Stimulated activated naive B cell treated with anti-CD40 and anti-IgM and Interleukin-4, amounts not matched to agents 10 μg/mL and 1 μg/mL and 100 μg/mL, for 72 hours (primary cell): ENCODE data around the gene NRP1.
"Not testable (repeated sequence)": the region's sequence is repeated elsewhere in the genome, so short reads cannot be mapped to it uniquely, and the experiment has no call there.

ENCODE experiments used
- ATAC-seq, 2 donors: fragments of 150-1000 bp; cut with Tn5 transposase; replicated peaks; 2 replicates each; pipeline ENCODE4 v1.10.0; 2021; ENCODE audit warnings: moderate library complexity in 1 of 2
- DNase-seq: peaks from one replicate; pipeline ENCODE4 v3.0.0; 2021
- H3K27ac Mint-ChIP-seq: one replicate; pipeline ENCODE4 v1.8.0; 2022; ENCODE audit warnings: mild to moderate bottlenecking, mixed read lengths
- H3K27me3 Mint-ChIP-seq, 2 donors: one replicate each; pipeline ENCODE4 v1.8.0; 2022; ENCODE audit warnings: mixed read lengths in 2 of 2
- H3K36me3 Mint-ChIP-seq, 2 donors: one replicate each; pipeline ENCODE4 v1.8.0; 2022; ENCODE audit warnings: mixed read lengths in 2 of 2, mild to moderate bottlenecking in 1 of 2
- H3K4me1 Mint-ChIP-seq, 2 donors: one replicate each; pipeline ENCODE4 v1.8.0; 2022; ENCODE audit warnings: mixed read lengths in 2 of 2, mild to moderate bottlenecking in 1 of 2
- H3K4me3 Mint-ChIP-seq, 2 donors: one replicate each; pipeline ENCODE4 v1.8.0; 2022; ENCODE audit warnings: mild to moderate bottlenecking in 2 of 2, mixed read lengths in 2 of 2, moderate library complexity in 1 of 2
- H3K9me3 Mint-ChIP-seq, 2 donors: one replicate each; pipeline ENCODE4 v1.8.0; 2022; ENCODE audit warnings: mixed read lengths in 2 of 2, mild to moderate bottlenecking in 1 of 2

Gene NRP1

DNA sequence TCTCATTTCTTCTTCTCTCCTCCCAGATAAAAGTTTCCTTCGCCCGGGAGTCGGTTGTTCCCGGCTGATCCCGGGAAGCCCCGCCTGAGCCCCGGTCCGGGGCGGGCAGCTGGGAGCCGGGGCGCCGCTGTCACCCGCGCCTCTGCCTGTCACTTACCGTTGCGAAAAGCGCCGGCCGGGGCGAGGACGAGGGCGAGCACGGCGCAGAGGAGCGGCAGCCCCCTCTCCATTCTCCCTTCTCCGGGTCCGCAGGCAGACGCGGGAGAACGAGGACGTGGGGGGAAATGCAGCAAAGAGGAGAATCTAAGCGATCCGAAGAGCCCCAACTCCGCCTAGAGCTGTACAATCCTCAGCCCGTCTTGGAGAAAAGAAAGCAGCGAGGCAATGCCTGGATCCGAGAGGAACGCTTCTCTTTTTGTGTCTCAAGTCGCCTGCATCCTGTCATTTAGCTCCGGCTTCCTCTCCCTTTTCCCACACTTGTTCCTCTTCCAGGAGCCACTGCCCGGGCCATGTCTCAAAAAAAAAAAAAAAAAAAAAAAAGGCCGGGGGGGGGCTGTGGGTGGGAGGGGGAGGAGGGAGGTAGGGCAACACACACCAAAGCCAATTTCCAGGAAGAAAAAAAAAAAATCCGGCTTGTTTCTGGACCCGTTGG, at the start of gene NRP1:
NRP1 (minus strand) TSS at position 515 of the 652 bp plus-strand sequence; CDS start at position 230, 285 bp downstream.
- H3K36me3 Mint-ChIP-seq, result no peaks in the 10 kb centered on the region
- H3K27me3 Mint-ChIP-seq, result peaks cover 66 to 75% of the 10 kb centered on the region in 2 donors
- H3K4me3 Mint-ChIP-seq, result peak within 1 kb of the TSS; percentile 72 to 78
- peak in 1 of 2 donors; percentile 31 for ATAC-seq
- H3K4me1 Mint-ChIP-seq, result peaks cover 12 to 33% of the 10 kb centered on the region in 2 donors
- no peaks in the 10 kb centered on the region for H3K9me3 Mint-ChIP-seq
- H3K27ac Mint-ChIP-seq, result peak within 1 kb of the TSS; percentile 67
- DNase-seq, result no peak

DNA sequence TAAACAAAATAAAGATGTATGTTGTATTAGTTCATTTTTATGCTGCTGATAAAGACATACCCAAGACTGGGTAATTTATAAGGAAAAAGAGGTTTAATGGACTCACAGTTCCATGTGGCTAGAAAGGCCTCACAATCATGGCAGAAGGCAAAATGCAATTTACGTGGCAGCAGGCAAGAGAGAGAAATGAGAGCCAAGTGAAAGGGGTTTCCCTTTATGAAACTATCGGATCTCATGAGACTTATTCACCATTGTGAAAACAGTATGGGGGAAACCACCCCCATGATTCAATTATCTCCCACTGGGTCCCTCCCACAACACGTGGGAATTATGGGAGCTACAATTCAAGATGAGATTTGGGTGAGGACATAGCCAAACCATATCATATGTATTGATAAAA, 49.7 kb upstream of the NRP1 start:
- not testable (repeated sequence) for ATAC-seq, DNase-seq, H3K27me3 Mint-ChIP-seq, H3K9me3 Mint-ChIP-seq, H3K4me1 Mint-ChIP-seq, H3K27ac Mint-ChIP-seq, H3K4me3 Mint-ChIP-seq, H3K36me3 Mint-ChIP-seq

DNA sequence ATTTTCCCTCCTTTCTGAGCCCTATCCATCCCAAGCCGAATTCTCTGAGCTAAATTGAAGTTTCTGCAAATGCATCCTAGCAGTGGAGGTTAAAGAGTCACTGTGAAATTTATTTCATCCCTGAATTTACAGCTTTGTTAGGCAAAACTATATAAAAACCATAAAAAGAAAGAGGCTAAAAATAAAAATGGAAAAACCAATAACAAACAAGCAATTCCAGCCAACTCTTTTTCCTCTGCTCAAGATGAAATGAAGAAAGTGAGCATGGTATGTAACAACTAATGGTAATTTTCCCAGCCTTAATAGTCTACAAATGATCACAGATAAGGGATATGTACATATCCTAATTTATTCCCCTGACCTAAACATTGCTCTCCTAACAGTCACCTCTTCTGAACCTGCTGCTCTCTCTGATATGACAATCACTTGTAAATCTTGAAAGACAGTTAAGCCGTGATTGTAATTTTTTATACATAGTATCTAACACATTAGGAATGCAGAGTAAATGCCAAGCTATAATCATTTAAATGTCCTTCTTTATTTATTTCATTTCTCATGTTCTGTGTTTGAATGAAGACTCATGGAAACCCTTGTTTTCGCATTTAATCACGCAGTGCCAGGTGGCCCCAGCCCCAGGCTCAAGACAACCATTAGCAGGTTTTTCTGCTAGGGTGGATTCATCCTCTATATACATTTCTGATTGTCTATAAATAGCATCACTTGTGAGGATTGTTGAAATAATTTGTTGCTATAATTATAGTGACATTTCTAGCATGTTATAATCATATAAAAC, 48.6 kb upstream of the NRP1 start:
- Mint-ChIP-seq H3K36me3 (no peaks in the 10 kb centered on the region), H3K27me3 (peaks cover 0 to 4% of the 10 kb centered on the region in 2 donors), H3K27ac (no peak overlapping the region), H3K4me3 (no peak overlapping the region), H3K9me3 (peaks cover 0 to 4% of the 10 kb centered on the region in 2 donors), H3K4me1 (no peaks in the 10 kb centered on the region)
- DNase-seq (no peak), ATAC-seq (no peak)

DNA sequence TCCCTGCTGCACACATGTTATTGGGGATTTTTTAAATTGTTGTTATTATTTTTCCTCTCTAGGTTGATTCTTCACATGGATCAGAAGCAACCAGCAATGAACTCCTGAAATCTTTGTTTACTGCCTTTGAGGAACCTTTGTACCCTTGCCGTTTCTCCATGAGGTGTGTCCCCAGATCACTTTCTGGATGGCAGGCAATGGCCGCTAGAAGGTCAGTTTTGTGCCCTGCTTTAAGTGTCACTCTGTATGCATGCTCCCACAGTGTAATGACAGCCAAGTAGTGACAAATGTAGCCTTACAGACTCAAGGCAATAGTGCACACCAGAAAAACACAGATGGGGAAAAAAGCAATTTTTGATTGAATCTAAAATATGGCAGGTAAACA, 47.7 kb upstream of the NRP1 start:
- DNase-seq (no peak), ATAC-seq (no peak)
- no peak overlapping the region for H3K27ac Mint-ChIP-seq
- H3K27me3 Mint-ChIP-seq, result peaks cover 0 to 4% of the 10 kb centered on the region in 2 donors
- H3K4me3 Mint-ChIP-seq, result no peak overlapping the region
- H3K9me3 Mint-ChIP-seq, result peaks cover 0 to 4% of the 10 kb centered on the region in 2 donors
- no peaks in the 10 kb centered on the region for H3K4me1 Mint-ChIP-seq
- no peaks in the 10 kb centered on the region for H3K36me3 Mint-ChIP-seq

DNA sequence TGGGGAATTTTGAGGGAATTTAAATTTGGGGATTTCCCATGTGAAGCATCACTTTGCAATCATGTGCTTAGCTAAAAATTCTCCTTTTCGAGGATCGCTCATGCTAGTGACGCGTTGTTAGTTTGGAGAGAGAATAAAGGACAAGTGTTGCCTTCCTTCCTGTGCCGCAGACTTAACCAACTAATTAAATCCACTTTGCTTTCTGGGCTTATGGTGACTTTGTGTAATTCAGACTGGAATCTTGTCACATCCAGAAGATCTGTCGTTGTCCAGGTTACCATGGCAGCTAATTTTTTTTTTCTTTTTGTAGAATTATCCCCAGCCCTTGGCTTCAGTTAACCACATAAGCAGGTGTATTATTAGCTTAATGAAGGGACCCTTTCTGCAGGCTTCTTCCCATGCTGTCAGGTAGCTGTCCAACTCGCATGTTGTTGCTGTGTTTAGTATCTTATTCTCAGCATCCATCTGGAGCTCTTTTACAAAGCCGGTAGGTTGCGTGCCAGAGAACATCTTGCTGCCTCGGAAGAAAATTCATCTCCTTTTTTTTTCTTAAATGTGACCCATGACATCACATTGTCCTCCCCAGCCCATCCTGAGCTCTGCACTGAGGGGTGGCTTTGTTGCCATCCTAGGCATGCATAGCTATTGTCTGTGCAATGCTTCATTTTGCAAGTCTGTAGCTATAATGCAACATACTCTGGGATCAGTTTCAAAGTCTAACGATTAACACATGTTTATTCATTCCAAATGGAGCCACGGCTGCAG, 47.2 kb upstream of the NRP1 start:
- H3K27ac Mint-ChIP-seq, result no peak overlapping the region
- H3K9me3 Mint-ChIP-seq, result peaks cover 0 to 4% of the 10 kb centered on the region in 2 donors
- no peak overlapping the region for H3K4me3 Mint-ChIP-seq
- no peaks in the 10 kb centered on the region for H3K4me1 Mint-ChIP-seq
- no peaks in the 10 kb centered on the region for H3K36me3 Mint-ChIP-seq
- no peak for DNase-seq
- ATAC-seq, result no peak
- peaks cover 0 to 4% of the 10 kb centered on the region in 2 donors for H3K27me3 Mint-ChIP-seq

DNA sequence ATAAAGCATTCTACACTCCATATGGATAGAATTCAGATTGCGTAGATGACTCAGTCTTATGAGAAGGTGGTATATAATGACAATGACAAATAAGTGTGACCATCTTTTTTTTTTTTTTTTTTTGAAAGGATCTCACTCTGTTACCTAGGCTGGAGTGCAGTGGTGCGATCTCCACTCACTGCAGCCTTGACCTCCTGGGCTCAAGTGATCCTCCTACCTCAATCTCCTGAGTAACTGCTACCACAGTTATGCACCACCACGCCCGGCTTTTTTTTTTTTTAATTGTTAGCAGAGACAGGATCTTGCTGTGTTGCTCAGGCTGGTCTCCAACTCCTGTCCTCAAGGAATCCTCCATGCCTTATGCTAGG, 43.2 kb upstream of the NRP1 start:
- Mint-ChIP-seq H3K4me1 (no peaks in the 10 kb centered on the region), H3K27me3 (peaks cover 0 to 4% of the 10 kb centered on the region in 2 donors), H3K36me3 (no peaks in the 10 kb centered on the region), H3K4me3 (no peak overlapping the region), H3K9me3 (no peaks in the 10 kb centered on the region), H3K27ac (no peak overlapping the region)
- no peak for ATAC-seq
- DNase-seq, result no peak

DNA sequence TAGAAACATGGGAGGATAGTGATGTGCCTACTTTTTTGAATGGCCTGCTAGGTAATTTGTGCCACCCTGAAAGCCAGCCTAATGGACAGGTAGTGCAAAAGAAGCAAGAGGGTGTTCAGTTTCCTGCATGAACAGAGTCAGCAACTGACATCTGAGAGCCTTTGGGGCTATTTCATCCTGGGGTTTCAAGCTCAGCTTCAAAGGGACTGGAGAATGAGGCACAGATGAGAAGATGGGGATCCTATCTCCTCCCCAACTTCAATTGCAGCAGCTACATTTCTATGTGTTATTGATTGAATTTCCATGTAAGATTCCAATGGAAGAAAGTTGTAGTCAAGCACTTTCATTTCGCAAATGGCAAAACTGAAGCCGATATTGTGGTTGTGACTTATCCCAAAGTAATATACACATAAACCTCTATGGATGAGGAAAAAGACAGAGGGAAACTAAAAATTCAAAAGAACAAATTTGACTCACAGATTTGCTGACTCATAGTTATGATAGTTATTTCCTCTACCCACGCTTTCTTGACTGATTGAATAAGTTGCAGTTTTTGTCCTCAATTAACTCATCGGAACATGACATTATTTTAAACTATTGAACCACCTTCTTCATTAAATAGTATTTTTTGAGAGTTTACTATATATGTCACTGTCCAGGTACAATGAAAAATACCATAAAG, 42.6 kb upstream of the NRP1 start:
- DNase-seq (no peak), ATAC-seq (no peak)
- Mint-ChIP-seq H3K27ac (no peak overlapping the region), H3K36me3 (no peaks in the 10 kb centered on the region), H3K4me3 (no peak overlapping the region), H3K4me1 (no peaks in the 10 kb centered on the region), H3K27me3 (peaks cover 0 to 4% of the 10 kb centered on the region in 2 donors), H3K9me3 (no peaks in the 10 kb centered on the region)

DNA sequence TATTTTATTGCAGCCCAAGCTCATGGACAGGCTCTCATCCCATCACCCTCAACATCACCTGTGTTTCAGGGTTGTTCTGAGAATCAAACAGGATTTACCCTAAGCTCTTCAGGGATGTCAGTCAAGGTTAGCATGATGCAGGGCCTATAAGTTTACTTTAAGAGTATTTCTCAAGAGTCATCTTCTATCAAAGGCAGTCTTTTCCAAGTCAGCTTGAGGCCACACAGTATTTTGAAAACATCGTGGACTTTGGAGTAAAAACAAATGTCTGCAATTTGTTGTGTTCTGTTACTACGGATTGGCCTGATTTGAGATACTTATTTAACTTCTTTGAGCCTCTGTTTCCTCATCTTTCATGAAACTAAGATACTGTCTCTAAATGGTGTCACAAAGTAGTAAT, 42.0 kb upstream of the NRP1 start:
- ATAC-seq (no peak), DNase-seq (no peak)
- Mint-ChIP-seq H3K4me1 (no peaks in the 10 kb centered on the region), H3K9me3 (no peaks in the 10 kb centered on the region), H3K4me3 (no peak overlapping the region), H3K27me3 (peaks cover 0 to 4% of the 10 kb centered on the region in 2 donors), H3K27ac (no peak overlapping the region), H3K36me3 (no peaks in the 10 kb centered on the region)

DNA sequence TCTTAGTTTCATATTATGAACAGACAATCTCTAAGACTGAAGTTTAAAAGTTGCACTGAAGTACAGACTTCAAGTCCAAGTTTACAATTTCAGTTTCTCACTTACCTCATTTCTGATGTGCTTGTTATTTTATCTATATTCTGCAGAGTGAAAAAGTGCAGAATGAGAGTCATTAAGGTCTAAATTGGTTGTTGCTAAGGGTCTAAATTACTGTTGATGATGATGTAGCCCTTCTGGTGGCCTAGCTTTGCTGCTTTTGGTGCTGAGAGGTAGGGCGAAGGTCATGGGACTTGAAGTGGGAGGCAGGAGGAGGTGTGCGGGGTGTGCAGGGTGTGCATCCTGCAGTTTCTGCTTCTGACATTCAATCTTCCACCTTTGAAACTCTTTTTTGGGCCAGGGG, 38.8 kb upstream of the NRP1 start:
- no peaks in the 10 kb centered on the region for H3K4me1 Mint-ChIP-seq
- peaks cover 3 to 6% of the 10 kb centered on the region in 2 donors for H3K9me3 Mint-ChIP-seq
- H3K4me3 Mint-ChIP-seq, result no peak overlapping the region
- H3K27me3 Mint-ChIP-seq, result peaks cover 0 to under 1% of the 10 kb centered on the region in 2 donors
- H3K36me3 Mint-ChIP-seq, result no peaks in the 10 kb centered on the region
- ATAC-seq (no peak), DNase-seq (no peak)
- no peak overlapping the region for H3K27ac Mint-ChIP-seq

DNA sequence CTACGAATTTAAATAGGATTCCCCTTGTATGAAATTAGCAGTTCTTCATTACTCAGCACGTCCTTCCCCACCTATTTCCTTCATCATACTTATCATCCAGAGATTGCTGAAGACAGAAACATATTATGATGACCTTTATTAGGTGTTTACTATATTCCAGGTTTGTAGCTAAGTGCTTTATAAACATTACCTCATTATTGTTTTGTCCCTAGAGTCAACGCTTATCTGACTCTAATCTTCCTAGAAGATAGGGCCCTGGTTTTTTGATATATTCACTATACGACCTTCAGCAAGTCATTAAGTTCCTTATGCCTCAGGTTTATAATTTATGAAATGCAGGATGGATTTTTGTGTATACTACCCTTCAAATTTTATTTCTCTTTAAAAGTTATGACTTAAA, 36.8 kb upstream of the NRP1 start:
- H3K4me1 Mint-ChIP-seq, result no peaks in the 10 kb centered on the region
- no peak overlapping the region for H3K27ac Mint-ChIP-seq
- no peaks in the 10 kb centered on the region for H3K36me3 Mint-ChIP-seq
- no peak overlapping the region for H3K4me3 Mint-ChIP-seq
- peaks cover 6 to 7% of the 10 kb centered on the region in 2 donors for H3K9me3 Mint-ChIP-seq
- no peaks in the 10 kb centered on the region for H3K27me3 Mint-ChIP-seq
- no peak for ATAC-seq
- DNase-seq, result no peak

DNA sequence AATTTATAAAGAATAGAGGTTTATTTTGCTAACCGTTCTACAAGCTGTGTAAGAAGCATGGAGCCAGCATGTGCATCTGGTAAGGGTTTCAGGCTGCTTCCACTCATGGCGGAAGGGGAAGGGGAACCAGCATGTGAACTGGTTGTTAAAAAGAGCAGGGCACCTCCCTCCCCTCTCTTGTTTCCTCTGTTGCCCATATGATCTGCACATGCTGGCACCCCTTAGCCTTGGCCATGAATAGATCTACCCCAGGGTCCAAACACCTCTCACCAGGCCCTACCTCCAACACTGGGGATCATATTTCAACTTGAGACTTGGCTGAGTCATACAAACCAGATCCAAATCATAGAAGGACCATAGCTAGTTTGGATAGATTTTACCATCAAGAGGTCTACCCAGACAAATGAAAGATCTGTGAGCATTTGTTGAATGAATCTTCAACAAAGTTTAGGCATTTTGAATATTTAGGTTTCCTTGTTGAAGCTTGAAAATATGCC, 36.0 kb upstream of the NRP1 start:
- Mint-ChIP-seq H3K36me3 (no peaks in the 10 kb centered on the region), H3K27me3 (no peaks in the 10 kb centered on the region), H3K4me3 (no peak overlapping the region), H3K9me3 (peaks cover 10% of the 10 kb centered on the region in 2 donors), H3K4me1 (no peaks in the 10 kb centered on the region), H3K27ac (no peak overlapping the region)
- no peak for DNase-seq
- no peak for ATAC-seq

DNA sequence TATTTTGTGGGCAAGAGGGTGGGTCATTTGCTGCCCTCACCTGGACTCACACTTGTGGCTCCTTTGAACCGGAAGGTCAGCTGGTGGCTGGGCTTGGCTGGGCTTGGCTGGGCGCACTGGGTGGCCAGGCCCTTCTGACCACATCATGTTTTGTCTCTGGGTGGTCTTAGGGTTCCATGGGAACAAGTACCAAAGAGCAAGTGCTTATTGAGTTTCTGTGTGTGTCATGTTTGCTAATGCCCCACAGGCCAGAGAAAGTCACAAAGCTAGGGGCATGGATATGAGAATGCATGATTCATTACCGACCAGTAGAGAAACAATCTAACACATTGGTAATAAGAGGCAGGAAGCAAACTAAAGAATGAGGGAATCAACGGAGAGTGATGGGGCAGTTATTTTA, 33.6 kb upstream of the NRP1 start:
- H3K36me3 Mint-ChIP-seq, result no peaks in the 10 kb centered on the region
- H3K27ac Mint-ChIP-seq, result no peak overlapping the region
- no peaks in the 10 kb centered on the region for H3K4me1 Mint-ChIP-seq
- peaks cover 10 to 13% of the 10 kb centered on the region in 2 donors for H3K9me3 Mint-ChIP-seq
- DNase-seq (no peak), ATAC-seq (no peak)
- H3K4me3 Mint-ChIP-seq, result no peak overlapping the region
- no peaks in the 10 kb centered on the region for H3K27me3 Mint-ChIP-seq

DNA sequence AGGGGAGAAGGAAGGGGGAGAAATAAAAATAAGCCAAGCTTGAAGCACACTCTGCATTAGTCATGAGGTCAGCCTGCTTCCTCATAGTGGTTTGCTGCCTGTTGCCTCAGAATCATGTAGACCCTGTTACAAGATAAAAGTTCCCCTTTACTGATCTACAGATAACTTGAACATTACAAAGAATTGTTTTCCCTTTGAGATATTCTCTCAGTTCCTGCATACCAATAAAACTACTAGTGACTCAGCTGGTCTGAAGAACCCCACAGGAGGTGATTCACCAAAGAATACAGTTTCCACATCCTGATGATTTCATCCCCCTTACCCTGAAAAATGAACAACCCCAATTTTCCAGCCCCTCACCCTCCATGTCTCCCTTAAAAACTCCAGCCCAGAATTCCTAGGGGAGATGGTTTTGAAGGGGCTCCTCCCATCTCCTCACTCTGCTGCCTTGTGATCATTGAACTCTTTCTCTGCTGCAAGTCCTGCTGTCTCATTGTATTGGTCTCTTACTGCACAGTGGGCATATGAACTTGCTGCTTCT, 31.5 kb upstream of the NRP1 start:
- peaks cover 0 to 2% of the 10 kb centered on the region in 2 donors for H3K36me3 Mint-ChIP-seq
- H3K27me3 Mint-ChIP-seq, result no peaks in the 10 kb centered on the region
- peaks cover 10 to 13% of the 10 kb centered on the region in 2 donors for H3K9me3 Mint-ChIP-seq
- no peak overlapping the region for H3K4me3 Mint-ChIP-seq
- no peak overlapping the region for H3K27ac Mint-ChIP-seq
- DNase-seq (no peak), ATAC-seq (peak; percentile 60 to 80)
- H3K4me1 Mint-ChIP-seq, result no peaks in the 10 kb centered on the region

DNA sequence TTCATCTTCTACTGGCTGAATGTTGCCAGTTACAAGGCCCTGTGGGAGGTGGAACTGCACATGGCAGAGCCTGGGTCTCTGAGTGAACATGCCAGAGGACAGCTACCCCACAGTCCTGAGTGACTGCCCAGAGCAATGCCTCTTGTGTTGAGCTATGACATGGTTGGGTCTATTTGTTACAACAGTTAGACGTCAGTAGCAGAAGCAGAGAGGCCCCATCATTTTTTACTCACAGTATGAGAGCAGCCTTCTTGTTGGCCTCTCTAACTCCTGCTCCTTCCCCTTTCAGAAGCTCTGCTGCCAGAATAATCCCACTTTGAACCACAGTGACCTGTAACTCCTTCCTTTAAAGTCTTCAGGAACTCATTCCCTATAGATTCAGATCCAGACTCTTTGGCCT, 30.8 kb upstream of the NRP1 start:
- H3K4me1 Mint-ChIP-seq, result no peaks in the 10 kb centered on the region
- no peaks in the 10 kb centered on the region for H3K27me3 Mint-ChIP-seq
- H3K9me3 Mint-ChIP-seq, result peaks cover 10 to 12% of the 10 kb centered on the region in 2 donors
- H3K4me3 Mint-ChIP-seq, result no peak overlapping the region
- H3K36me3 Mint-ChIP-seq, result peaks cover 0 to 2% of the 10 kb centered on the region in 2 donors
- ATAC-seq, result peak in 1 of 2 donors; percentile 19
- no peak for DNase-seq
- H3K27ac Mint-ChIP-seq, result no peak overlapping the region
